ENCODE measurements around the gene SCAPER. TPM values are rescaled to one million over a fixed set of nuclear protein-coding genes. Genes with fewer than 3 reads are reported as not detected.

The SCAPER gene
- total RNA-seq, 1 experiment from 2014 or later, result 7.4 TPM

DNA sequence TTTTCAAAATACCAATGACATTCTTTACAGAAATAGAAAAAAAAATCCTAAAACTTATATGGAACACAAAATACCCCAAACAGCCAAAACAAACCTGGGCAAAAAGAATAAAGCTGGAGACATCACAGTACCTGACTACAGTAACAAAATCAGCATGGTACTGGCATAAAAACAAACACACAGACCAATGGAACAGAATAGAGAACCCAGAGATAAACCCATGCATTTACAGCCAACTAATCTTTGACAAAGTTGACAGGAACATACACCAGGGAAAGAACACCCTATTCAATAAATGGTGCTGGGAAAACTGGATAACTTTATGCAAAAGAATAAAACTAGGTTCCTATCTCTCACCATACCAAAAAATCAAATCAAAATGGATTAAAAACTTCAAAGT is 36.4 kb downstream of the SCAPER start:
- Histone ChIP-seq H2AFZ (ENCODE audit: low read length) (no peak overlapping the region), H3T11ph (ENCODE audit: low read length) (no peak overlapping the region), H3K18ac (ENCODE audit: insufficient read length, low read depth, low read length) (no peak overlapping the region), H3K27me3 (ENCODE audit: insufficient read depth, low read length) (no peaks in the 10 kb centered on the region), H2BK12ac (ENCODE audit: insufficient read length, low read depth, low read length) (no peak overlapping the region), H2BK5ac (ENCODE audit: insufficient read length, low read length) (no peak overlapping the region), H4K5ac (ENCODE audit: insufficient read length, low read depth, low read length) (no peak overlapping the region), H4K8ac (replicated peaks; ENCODE audit: insufficient read length, low read depth, low read length) (no peak overlapping the region), H3K14ac (ENCODE audit: insufficient read depth, low read length) (no peak overlapping the region), H3K4ac (ENCODE audit: low read depth, low read length) (no peak overlapping the region), H3K4me1 (ENCODE audit: insufficient read depth, low read length) (no peaks in the 10 kb centered on the region), H3K23me2 (ENCODE audit: insufficient read length, low read depth, low read length, poor library complexity, severe bottlenecking) (no peaks in the 10 kb centered on the region), H4K91ac (ENCODE audit: insufficient read length, low read depth, low read length) (no peak overlapping the region), H2AK5ac (ENCODE audit: insufficient read length, low read length) (no peak overlapping the region), H3K4me2 (ENCODE audit: insufficient read depth, insufficient read length, low read length) (no peak overlapping the region), H3K9ac (ENCODE audit: extremely low read depth, insufficient read length, low read length) (no peak overlapping the region), H3K79me1 (ENCODE audit: insufficient read depth, low read depth, low read length, poor library complexity, severe bottlenecking) (no peaks in the 10 kb centered on the region), H3K56ac (ENCODE audit: insufficient read length, low read depth, low read length) (no peak overlapping the region), H3K9me3 (ENCODE audit: control insufficient read depth, low read depth, low read length) (no peaks in the 10 kb centered on the region), H4K20me1 (ENCODE audit: control insufficient read depth, insufficient read depth, insufficient read length) (no peaks in the 10 kb centered on the region), H3K27ac (ENCODE audit: insufficient read length, low read depth, low read length) (no peak overlapping the region), H3K79me2 (ENCODE audit: insufficient read depth, low read length) (no peaks in the 10 kb centered on the region), H2BK20ac (ENCODE audit: low read depth, low read length, poor library complexity, severe bottlenecking) (no peak overlapping the region), H2BK120ac (ENCODE audit: low read depth, low read length, poor library complexity, severe bottlenecking) (no peak overlapping the region), H3K23ac (ENCODE audit: insufficient read length, low read depth, low read length) (no peak overlapping the region), H2BK15ac (ENCODE audit: low read depth, low read length) (no peak overlapping the region)
- TF ChIP-seq, protein P1, sequence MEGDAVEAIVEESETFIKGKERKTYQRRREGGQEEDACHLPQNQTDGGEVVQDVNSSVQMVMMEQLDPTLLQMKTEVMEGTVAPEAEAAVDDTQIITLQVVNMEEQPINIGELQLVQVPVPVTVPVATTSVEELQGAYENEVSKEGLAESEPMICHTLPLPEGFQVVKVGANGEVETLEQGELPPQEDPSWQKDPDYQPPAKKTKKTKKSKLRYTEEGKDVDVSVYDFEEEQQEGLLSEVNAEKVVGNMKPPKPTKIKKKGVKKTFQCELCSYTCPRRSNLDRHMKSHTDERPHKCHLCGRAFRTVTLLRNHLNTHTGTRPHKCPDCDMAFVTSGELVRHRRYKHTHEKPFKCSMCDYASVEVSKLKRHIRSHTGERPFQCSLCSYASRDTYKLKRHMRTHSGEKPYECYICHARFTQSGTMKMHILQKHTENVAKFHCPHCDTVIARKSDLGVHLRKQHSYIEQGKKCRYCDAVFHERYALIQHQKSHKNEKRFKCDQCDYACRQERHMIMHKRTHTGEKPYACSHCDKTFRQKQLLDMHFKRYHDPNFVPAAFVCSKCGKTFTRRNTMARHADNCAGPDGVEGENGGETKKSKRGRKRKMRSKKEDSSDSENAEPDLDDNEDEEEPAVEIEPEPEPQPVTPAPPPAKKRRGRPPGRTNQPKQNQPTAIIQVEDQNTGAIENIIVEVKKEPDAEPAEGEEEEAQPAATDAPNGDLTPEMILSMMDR (conservative IDR thresholded peaks at IDR 0.05), result no peak
- Mint-ChIP-seq H3K9me3 (no peaks in the 10 kb centered on the region), H3K4me1 (no peaks in the 10 kb centered on the region), H3K27ac (no peak overlapping the region), H3K4me3 (no peak overlapping the region), H3K27me3 (ENCODE audit: low read depth) (no peaks in the 10 kb centered on the region), H3K36me3 (ENCODE audit: insufficient read depth in 1 of 3, low read depth in 3 of 3) (no peaks in the 10 kb centered on the region)
- DNase-seq, result no peak

All from H9 (cell line).